Kidney capillary endothelial cell (primary cell): ENCODE measurements around the gene C9orf40.

Source experiments
- DNase-seq: peaks from one replicate; pipeline ENCODE4 v3.0.0-alpha.2; 2018; ENCODE audit warnings: low spot score

C9orf40 gene

DNA sequence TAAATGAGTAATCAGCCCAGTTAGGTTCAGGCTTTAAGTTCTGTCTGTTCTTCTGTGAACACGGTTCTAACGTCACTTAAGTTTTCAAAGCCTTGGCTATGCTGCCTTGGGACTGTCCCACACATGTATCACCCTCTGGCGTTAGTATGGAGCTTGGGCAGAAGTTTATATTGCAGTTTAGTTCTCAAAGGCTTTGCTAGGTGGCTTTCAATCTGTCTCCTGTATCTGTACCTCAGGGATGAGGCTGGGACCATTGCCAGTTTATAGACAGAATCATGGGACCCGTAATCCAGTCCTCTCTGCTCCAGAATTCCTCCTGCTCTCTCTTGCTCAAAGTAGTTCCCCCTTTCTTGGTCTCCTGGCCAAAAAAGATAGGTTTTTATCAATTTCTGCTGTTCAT lies 12.1 kb downstream of the C9orf40 start:
- no peak for DNase-seq

DNA sequence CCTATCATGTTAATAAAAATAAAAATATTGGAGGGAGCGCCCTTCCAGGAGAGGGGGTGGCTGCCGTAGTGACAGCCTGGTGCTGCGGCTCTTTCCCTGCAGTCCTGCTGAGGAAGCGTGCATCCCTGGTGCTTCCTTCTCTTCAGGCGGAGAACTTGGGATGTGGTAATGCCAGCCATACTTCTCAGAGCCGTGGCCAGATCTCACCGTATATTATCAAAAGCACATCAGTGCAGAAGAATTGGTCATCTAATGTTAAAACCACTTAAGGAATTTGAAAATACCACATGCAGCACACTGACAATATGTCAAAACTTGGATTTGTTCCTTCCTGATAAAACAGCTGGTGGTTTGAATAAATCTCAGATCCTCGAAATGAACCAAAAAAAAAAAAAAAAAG lies 17.7 kb downstream of the C9orf40 start:
- DNase-seq, result no peak

DNA sequence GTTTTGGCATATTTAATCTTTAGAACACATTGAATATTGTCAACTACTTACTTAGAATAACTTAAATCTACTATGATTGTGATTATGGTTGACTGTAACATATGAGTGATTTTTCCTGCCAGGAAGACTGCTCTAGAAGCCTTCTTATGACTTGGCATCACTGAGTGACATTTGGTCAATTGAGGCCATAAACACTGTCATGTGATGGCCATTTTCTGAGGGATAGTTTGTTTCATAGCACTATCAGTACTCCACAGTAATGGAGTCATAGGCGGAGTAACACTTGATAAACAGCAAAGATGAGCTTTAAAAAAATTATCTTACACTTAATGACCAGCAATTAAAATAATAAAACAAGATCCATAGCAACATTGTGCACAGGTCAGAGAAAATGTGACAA lies 31.0 kb downstream of the C9orf40 start:
- DNase-seq, result no peak

DNA sequence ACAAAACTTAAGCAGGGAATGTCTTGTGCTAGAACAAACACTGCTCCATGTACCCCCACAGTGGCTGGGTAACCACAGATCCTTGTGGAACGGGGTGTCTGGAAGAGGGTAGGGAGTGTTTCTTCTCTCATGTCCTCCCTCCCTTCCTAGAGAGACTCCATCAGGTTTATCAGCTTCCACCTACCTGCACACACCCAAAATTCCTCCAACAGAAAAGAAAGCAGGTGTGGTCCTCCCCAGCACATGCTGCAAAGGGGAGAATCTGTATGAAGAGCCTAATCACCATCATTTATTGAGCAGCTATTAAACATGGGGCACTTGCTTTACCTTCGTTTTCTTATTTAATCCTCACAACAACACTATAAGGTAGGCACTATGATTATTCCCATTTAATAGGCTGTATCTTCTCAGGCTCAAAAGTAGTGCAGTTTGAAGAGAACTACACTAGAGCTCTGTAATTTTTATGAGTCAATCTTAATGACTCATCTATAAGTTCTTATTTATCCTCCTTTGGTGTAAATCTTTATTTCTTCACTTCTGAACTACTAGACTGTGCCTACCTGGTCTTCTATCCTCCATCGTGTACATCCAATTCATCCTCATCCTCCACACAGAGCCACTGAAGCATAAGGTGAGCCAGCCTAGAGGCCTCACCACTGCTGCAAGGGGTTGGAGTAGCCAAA lies 31.6 kb downstream of the C9orf40 start:
- DNase-seq, result no peak

DNA sequence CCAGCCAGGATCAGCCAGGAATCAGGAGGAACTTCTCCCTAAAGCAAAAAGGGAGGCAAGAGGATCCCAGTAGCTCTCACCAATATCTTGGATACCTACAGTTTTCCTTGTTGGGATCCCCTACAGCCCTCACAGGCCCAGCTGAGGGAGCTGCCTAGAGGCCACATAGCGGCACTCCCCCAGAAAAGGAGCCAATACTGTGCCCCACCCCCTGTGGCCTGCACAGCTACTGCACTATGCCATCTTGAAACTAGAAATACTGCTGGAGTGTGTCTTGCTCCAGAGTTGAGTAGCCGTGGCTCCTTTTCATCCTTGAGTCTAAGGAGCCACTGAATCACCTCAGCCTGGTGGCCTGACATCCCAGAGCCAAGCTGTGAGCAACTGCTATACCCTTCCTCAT lies 42.7 kb downstream of the C9orf40 start:
- no peak for DNase-seq

DNA sequence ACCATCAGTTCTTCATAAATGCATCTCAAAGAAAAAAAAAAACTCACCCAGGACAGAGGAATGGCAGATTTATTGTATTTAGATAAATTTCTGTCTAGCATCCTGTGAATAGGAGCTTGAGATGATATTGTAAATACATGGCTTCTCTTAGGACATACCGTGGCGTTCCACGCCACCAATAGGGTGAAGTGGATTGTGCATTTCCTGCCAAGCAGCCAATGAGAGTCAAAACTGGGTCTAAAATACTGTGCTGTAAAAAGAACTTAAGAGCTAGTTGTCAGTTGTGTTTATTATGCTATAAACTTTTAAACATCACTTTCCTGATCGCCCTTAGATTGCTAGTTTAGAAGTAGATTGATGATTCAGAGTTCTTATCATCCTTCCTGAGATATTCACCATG lies 44.0 kb downstream of the C9orf40 start:
- no peak for DNase-seq

DNA sequence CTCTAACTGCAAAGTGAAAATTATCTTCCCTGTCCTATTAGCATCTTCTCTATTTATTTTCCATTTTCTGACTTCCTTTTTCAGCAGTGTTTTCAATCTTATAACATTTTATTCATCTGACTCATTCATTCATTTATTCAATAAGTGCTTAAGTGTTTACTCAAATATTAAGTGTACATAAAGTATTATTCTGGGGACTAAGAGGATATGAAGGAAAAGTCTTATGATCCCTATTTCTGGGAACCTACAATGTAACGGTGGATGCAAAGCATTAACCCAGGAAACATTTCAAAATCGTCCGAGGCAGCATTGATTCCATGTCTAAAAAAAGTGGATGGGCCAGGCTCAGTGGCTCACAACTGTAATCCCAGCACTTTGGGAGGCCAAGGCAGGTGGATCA lies 45.6 kb downstream of the C9orf40 start:
- no peak for DNase-seq

DNA sequence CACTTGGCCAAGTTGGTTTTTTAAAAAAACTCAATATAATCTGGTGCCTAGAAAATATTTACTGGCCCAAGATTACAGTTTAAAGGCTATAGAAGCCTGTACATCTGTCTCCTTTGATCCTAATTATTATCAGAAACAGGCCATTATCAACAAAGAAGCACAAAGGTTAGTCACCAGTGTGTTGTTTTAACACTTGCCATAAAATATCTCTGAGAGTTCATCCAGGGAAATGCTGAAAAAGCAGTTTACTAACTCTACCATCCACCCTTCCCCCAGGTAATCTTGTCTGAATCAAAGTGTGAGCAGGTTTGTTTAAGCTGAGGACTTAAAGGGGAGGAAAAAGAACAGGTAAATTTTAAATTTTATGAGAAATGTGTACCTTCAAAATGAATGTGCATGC lies 51.7 kb downstream of the C9orf40 start:
- no peak for DNase-seq
